ENCODE measurements around the gene LMAN1.

The LMAN1 gene

GRCh38 chr18:59301929-59302328 lies 57.1 kb downstream of the LMAN1 start:
- no peak for DNase-seq

GRCh38 chr18:59300676-59301285 lies 58.3 kb downstream of the LMAN1 start:
- DNase-seq = no peak

- no peak for DNase-seq
Measured at GRCh38 chr18:59298871-59299270, 60.2 kb downstream of the LMAN1 start.

GRCh38 chr18:59293317-59293716 lies 65.7 kb downstream of the LMAN1 start:
- no peak for DNase-seq

- no peak for DNase-seq
Measured at GRCh38 chr18:59286341-59286740, 72.7 kb downstream of the LMAN1 start.

GRCh38 chr18:59282341-59282740 lies 76.7 kb downstream of the LMAN1 start:
- DNase-seq = no peak

GRCh38 chr18:59279722-59280121 lies 79.3 kb downstream of the LMAN1 start:
- no peak for DNase-seq

- no peak for DNase-seq
Measured at GRCh38 chr18:59279193-59279592, 79.9 kb downstream of the LMAN1 start.

GRCh38 chr18:59278793-59279192 lies 80.3 kb downstream of the LMAN1 start:
- DNase-seq = no peak
